GM18858 (cell line): ENCODE data around the gene HOXD3.

Source experiments
- ATAC-seq: cut with Tn5 transposase; IDR thresholded peaks from one replicate; pipeline ENCODE4 v1.9.1; 2021; ENCODE audit not compliant: unreplicated experiment

HOXD3 gene

DNA sequence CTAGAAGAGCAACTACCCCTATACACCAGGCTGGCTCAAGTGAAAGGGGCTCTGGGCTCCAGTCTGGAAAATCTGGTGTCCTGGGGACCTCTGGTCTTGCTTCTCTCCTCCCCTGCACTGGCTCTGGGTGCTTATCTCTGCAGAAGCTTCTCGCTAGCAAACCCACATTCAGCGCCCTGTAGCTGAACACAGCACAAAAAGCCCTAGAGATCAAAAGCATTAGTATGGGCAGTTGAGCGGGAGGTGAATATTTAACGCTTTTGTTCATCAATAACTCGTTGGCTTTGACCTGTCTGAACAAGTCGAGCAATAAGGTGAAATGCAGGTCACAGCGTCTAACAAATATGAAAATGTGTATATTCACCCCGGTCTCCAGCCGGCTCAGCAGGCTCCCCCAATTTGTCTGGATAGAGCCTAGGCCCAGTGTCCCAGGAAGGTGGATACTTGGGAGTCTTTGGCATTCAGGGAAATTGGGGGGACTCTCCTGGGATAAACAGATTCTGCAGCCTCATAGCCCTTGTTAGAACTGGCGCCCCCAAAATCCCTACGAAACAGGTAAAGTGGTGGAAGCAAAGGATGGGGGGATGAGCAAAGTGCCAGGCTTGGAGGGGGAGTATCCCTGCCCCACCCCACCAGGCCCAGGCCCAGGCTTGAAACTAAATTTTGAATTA lies 8.2 kb upstream of the HOXD3 start:
- ATAC-seq = no peak

DNA sequence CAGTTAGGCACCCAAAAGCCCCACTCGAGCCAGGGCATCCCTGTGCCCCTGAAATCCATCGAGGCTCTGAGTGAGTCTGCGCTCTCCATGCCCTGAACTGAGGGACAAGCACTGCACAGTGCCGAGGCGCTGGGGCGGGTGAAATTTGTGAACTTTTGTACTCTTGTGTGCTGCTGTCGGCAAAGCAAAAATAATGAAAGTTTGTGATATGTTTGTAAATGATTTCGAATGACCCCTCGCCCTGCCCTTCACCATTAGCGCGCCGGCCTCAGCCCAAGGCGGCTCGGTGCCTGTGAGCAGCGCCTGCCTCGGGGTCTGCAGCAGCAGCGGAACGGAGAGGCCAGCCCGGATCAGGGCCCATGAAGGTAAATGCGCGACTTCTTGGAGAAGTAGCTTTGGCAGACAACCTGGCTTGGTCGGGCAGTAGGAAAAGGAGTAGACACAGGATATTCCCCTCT lies 7.6 kb upstream of the HOXD3 start:
- ATAC-seq = no peak

DNA sequence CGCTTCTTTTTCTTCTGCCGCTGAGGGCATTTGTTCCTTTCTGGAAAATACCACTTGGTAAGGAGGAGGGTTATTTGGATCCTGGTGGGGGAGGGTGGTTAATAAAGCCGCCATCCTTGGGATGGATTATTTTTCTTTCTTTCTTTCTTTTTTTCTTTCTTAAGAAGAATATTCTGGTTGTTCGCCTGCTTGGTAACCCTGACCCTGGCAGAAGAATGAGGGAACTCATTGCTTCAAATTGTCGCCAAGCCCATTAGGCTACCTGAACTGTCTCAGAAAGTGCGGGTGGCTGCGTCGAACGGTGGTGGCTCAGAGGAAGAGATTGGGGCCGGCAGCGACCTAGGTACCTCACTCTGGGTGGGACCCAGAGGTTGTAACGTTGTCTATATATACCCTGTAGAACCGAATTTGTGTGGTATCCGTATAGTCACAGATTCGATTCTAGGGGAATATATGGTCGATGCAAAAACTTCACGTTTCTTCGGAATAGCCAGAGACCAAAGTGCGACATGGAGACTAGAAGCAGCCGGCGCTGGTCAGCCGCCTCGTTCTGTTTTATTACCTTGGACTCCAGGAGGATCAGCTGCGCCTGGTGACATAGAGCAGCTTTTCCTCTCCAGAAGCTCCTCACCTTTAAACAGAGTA lies 7.0 kb upstream of the HOXD3 start:
- ATAC-seq = no peak

DNA sequence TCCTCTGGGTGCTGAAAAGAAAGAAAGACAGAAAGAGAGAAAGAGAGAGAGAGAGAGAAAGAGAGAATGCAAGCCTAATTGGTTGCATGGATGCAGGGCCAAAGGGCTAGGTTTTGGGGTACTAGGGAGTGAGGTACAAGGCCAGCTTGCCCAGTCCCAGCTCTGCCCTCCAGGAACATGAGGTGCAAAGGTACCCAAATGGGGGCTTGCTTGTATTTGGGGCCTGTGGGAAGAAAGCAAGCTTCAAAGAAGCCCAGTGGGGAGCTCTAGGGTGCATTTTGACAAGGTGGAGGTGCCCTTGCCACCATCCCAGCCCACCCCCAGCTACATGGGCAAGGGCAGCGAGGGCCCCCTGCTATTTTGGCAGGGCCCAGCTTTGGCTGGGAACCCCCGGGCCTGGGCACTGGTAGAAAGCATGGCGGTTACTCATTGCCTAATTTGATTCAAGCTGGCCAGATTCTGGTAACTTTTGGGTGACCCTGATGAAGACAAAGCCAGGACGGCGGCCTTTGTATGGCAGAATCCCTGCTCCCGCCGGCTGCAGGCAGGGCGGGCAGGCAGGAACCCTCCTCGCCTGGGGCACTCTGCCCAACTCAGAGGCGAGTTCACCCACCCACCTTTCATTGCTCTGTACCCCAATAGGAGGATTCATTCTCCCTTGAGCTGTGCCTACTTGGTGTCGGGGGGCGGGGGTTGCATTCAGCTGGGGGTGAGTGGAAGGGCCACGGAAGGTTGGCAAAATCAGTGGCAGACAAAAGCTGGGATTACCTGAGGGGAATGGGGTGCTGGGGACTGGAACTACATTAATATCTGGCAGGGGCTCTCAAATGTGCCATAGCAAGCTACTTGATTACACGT lies 6.3 kb upstream of the HOXD3 start:
- ATAC-seq = no peak

DNA sequence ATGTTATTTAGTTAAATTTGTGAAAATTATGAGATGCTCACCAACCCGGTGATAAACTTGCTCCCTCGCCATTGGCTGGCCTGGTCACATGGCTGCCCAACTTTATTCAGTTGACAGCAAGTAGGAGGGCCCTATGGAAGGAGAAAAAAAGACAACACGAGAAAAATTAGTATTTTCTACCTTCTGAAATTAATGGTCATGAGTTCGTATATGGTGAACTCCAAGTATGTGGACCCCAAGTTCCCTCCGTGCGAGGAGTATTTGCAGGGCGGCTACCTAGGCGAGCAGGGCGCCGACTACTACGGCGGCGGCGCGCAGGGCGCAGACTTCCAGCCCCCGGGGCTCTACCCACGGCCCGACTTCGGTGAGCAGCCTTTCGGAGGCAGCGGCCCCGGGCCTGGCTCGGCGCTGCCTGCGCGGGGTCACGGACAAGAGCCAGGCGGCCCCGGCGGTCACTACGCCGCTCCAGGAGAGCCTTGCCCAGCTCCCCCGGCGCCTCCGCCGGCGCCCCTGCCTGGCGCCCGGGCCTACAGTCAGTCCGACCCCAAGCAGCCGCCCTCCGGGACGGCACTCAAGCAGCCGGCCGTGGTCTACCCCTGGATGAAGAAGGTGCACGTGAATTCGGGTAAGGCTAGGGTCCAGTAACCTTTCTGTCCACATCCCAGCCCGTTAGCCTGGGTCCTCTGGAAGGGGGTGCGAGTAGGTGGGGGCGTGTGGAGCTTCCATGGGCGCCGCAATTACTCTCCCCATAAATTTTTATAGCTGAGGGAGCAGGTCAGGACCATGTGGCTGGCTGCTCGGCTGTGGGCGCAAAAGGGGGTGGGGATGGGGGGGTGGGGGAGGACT lies 5.4 kb upstream of the HOXD3 start, which contains the start of gene HOXD4:
Gene HOXD4, plus strand, starts transcription at position 109 of the 846 bp plus-strand sequence. Its CDS starts 84 bp downstream, at position 193.
- no peak for ATAC-seq

DNA sequence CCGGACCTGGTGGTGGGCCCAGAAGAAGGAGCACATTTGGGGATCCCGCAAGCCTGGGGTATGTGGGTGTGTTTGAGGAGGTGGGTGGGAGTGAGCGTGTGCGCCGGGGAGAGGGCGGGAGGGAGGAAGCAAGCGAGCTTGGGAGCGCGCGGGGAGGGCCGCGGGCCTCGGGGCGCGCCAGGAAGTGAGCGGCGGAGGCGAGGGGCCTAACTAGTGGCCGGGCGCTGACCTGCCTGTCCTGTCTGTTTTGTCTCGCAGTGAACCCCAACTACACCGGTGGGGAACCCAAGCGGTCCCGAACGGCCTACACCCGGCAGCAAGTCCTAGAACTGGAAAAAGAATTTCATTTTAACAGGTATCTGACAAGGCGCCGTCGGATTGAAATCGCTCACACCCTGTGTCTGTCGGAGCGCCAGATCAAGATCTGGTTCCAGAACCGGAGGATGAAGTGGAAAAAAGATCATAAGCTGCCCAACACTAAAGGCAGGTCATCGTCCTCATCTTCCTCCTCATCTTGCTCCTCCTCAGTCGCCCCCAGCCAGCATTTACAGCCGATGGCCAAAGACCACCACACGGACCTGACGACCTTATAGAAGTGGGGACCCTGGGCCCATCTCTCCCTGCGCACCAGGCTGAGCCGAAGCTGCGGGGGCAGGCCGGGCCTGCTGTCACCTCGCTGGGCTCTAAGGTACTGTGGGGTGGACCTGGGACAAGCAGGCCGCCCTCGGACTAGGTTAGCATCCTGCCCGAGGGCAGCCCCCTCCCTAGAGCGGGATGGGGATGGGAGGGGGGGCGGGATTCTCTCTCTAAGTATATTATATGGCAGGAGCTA lies 4.5 kb upstream of the HOXD3 start:
- ATAC-seq = no peak

DNA sequence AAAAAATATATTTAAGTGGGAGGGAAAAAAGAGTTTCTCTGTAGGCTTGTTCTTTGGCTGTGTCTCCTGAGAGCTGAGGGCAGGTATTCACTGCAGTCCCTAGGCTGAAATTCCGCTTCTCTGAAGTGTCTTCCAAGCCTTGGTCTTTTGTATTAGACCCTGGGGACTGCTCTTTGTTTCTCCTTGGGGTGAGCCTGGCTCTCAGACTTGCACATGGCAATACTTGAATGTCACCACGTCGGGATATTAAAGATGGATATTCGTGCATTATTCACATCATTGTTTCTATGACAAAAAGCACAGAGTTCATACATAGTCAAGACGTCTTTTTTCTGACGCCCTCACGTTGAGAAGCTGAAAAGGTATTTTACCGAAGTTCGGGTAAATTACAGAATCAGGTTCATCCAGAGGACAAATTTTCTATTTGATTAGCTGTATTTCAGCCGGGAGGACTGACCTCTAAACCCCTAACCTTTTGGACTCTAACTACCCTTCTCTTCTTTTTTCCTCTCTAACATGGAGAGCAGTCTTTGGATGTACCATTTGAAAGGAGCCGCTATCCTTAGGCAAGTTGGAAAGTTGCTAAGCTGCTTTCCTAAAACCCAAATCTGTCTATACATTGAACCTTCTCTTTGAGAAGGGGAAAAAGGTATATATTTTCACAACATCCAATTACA lies 2.4 kb upstream of the HOXD3 start:
- ATAC-seq = no peak

DNA sequence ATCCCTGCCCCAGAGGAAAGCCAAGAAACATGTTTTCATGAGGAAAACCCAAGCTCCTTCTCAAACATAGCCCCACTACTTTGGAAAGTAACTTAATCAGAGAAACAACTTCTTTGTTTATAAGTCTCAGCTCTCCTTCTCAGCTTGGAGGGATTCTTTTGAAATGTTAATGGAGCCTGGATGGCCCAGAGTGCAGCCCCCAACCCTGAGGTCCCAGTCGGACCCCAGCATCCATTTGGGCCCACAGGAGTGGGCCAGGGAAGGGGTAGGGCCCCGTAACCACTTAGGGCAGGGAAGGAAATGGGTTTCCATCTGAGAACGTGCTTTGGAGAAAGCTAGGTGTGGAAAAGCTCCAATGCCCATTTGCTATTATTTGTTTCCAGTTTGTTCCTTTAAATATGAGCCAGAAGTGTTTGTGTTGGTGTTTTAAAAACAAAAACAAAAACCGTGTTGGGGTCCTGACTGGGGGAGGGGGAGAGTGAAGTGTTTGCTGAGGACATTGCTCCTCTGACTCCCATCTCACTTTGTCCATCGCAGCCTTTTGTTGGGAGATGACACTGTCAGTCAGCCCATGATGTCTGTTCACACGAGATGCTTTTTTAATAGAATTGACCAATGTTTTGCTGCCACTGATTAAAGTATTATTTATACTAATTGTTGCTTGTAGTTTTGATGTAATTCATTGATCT lies 1.6 kb upstream of the HOXD3 start:
- ATAC-seq = no peak

DNA sequence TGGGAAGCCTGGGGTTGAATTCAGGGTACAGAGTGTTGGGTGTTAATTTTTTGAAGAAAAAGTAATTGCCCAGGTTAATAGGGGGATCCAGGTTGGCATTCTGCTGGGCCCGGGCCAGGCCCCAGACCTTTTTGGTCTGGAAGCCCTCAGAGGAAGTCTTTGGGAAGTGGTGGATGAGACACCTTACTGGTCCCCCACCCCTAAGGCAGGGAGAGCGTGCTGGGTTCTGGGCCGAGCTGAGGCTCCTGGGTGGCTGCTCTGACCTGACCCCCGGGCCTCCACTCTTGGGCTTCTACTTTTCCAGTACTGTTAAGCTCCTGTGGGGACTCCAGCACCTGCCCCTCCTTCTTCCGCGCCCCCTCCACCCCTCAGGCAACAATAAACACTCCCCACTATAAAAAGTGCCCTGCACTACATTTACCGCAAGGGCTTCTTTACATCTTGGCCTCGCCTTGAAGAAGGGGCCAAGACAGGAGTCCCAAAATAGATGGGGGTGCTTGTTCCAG lies 753 bp upstream of the HOXD3 start:
- no peak for ATAC-seq

DNA sequence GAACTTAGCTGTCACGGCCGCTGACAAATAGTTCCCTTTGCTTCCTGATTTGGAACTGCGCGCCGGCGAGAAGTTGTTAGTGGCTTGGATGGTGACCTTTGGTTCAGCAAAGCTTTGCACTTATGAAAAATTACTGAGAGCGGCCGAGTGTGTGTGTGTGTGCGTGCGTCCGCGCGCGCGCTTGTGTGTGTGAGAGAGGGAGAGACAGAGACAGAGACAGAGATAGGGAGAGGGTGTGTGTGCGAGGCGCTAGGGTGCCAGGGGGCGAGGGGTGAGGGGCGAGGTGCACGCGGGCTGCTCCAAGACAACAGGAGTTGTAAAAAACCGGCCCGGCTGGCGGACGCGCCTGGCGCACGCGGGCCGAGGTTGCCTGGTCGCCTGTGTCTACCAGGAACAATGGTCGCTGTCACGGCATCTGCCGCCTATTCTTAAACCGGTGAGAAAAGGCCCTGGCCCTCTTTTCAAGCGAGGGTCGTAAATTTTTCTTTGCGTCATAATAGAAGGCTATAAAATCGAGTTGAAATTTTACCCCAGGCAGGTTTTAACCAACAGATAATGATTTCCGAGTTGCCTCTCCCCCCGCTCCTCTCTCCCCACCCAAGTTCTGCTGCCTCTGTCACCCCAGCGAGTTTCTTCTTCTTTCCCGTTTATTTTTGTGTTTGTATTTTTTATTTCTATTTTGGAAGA lies 535 bp downstream of the HOXD3 start:
- ATAC-seq = no peak

DNA sequence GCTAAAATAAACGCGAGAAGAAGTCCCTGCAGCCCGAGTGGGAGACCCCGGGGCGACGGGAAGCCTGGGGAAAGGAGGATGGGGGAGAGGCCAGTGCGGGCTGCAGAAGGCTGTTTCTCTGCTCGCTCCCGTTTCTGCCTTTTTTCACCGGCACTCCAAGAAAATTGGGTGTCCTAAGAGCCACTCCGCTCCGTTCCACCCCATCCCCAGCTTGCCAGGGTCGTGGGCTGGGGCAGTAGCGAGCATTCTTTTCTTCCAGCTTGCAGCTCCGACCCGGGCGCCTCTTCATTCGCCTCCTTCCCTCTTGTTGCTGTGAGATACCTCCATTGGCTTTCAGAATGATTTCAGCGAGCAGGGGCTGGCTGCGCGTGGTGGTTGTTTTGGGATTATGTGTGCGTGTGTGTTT lies 1.1 kb downstream of the HOXD3 start:
- no peak for ATAC-seq

DNA sequence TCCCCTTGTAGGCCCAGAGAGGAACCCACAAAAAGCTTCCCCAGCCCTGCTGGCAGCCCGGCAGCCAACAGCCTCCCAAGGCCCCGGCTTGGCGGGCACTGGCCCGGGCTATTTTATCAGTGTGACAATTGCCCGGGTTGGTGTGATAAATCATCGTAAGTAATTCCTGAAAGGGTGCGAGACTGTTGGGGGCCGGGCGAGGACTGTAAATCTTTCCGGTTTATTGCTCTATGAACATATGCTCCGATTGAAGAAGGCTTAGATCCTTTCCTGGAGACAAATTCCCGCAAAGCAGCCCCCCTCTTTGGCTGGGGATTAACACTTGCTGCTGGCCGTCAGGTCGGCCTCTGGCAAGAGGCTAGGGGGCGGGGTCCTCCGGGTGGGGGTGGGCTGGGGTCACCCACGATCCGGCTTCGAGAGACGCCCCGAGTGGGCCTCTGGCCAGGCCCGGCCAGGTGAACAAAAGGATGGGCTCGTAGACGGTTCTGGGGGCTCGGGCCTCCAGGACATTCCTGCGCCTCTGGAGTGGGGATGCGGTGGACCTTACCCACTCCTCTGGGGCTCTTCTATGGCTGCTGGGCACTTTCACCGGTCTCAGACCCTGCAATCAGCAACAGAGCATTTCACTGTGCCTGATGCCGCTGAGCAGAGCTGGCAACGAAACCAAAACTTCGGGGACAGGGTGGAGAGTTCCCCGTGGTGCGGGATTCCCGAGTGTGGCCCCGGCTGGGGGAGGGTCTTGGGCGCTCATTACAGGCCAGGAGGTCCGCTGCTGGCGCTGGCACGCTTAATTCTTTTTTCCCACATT lies 2.0 kb downstream of the HOXD3 start:
- ATAC-seq = no peak

DNA sequence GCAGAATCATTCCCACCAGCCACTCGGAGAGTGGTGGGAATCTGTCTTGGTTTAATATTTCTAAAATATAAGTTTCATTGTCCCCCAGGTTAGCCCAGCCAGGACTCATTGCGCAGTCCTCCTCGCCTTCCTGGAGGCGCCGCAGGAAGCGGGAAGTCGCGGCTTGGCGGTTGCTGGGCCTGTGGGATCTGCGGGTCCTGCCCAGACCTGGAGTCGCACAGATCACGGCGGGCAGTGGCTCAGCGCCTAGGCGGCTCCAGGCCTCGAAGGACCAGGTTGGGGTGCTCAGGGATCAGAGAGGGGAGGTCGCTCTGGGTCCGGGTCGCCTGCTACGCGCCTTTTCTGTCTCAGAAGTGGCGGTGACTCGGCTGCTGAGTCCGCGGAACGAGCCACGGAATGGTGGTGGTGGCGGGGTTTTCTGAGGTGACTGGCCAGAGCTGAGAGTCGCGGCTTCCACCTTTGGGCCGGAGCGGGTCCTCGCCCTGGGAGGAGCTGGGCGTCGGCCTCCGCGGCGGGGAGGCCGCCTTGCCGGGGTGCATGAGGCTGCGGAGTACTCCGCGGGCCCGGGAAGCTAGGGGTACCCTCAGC lies 2.6 kb downstream of the HOXD3 start:
- ATAC-seq = no peak

DNA sequence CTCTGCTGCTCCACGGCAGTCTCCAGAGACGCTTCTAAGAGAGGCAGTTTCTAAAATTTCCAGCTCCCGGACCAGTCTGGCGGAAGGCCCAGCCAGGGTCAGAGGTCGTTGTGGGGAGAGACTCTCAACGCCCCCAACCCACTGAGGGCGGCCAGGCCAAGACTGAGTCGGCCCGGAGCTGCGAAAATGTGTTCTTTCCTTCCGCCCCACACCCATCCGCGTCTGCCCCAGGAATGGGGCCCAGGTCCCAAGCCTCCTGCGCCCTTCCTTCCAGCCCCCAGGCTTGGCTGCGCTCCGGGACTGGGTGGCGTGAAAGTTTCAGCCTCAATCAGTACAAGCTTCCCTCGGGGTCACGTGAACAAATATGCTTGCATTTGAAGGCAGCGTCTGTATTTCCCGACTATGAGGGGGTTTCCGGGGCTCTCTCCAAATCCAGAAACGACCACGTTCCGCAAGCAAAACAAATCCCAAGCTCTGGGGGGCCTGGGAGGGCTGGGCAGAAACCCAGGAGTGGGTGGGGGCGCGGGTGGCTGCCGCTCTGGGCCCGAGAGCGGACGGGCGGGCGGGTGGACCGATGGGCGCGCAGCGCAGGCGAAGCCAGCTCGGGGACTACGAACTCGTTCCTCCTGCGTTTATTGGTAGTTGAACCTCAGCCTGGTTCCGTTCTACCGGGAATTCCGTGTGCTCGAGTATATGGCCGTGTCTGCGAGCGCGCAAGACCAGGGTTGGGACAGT lies 3.3 kb downstream of the HOXD3 start:
- ATAC-seq = no peak

DNA sequence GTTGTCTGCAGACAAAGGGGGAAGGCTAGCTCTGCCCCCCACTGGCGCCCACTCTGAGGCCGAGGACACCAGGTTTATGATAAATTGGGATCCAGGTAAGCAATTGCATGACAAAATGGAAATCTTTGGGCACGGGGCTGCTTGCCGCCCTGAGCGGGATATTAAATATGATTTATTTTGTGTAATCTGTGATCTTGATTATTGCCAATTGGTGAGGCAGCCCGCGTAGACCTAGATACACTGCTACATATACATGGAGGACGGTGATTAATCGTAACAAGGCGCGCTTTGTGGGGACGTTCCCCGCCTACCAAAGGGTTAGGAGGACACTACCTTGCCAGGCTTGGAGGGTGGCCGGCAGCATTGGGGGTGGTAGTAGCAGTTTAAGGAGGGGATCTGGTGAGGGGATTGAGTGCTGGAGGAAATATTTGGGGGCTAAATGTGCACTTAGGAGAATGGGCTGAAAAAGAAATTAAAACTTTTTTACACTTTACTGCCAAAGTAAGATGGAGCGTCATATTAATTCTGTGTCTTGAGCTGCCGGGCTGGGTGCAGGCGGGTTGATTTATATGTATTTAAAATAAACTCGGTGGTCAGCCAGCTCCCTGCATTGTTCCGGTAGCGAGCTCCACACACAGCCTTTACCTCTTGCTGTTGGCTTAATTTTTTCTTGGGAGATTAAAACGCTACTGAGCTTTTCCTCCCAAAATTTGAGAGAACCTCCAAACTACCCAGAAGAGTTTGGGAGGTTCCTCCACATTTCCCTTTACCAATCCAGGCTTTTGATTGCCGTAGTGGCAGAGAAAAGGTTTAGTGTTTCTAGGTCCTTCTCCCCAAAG lies 4.1 kb downstream of the HOXD3 start:
- no peak for ATAC-seq
